OCI-LY7 (cell line): ENCODE results near the gene TMCO1. TPM values are rescaled to one million over a fixed set of nuclear protein-coding genes. Genes with fewer than 3 reads are reported as not detected.
A peak's percentile ranks its signal among the peaks of the same experiment; 100 is the strongest.

Source experiments
- BruUV-seq: library from RNA; stranded (reverse); fragments of 400-500 nt; replicated peaks from 2 replicates; lab custom pipeline; 2021; lab: Mats Ljungman, UMichigan
- CTCF ChIA-PET: fragments of 300-600 bp; sonication (Branson Sonifier 250); formaldehyde crosslinking; loops from one replicate; lab custom pipeline; 2022; ENCODE audit warnings: antibody characterized with exemption; ENCODE audit not compliant: unreplicated experiment; lab: Charles Lee
- POLR2A ChIA-PET: fragments of 300-600 bp; sonication (Branson Sonifier 250); formaldehyde crosslinking; loops from one replicate; lab custom pipeline; 2022; ENCODE audit warnings: antibody characterized with exemption; lab: Charles Lee
- DNase-seq: peaks from one replicate; pipeline ENCODE4 v3.0.0-alpha.2; 2015; ENCODE audit warnings: low spot score
- H2AFZ ChIP-seq: fragments of 200-600 bp; sonication (generic), shearing (Covaris generic); 2 replicates; pipeline ENCODE4 v1.6.1; 2014; ENCODE audit warnings: mild to moderate bottlenecking, antibody characterized with exemption, low read length, moderate library complexity
- H3K27ac ChIP-seq: fragments of 200-600 bp; sonication (generic); 2 replicates; pipeline ENCODE4 v1.5.1; 2014; ENCODE audit warnings: mixed run types, low read depth, mild to moderate bottlenecking, moderate library complexity, low read length, inconsistent platforms; ENCODE audit not compliant: poor library complexity, severe bottlenecking
- H3K36me3 ChIP-seq: fragments of 200-600 bp; sonication (generic); 2 replicates; pipeline ENCODE4 v1.6.1; 2014; ENCODE audit warnings: mild to moderate bottlenecking, antibody characterized with exemption, low read length, moderate library complexity, mixed read lengths; ENCODE audit not compliant: insufficient read depth
- H3K4me1 ChIP-seq: fragments of 200-600 bp; sonication (generic); 2 replicates; pipeline ENCODE4 v1.5.1; 2014; ENCODE audit warnings: mild to moderate bottlenecking, low read length; ENCODE audit not compliant: insufficient read depth, poor library complexity, severe bottlenecking
- H3K4me2 ChIP-seq: fragments of 200-600 bp; sonication (generic); 2 replicates; pipeline ENCODE4 v1.6.1; 2014; ENCODE audit warnings: mild to moderate bottlenecking, low read length
- H3K4me3 ChIP-seq: fragments of 200-600 bp; sonication (generic); 2 replicates; pipeline ENCODE4 v1.5.1; 2014; ENCODE audit warnings: mild to moderate bottlenecking, low read depth, low read length; ENCODE audit not compliant: poor library complexity, severe bottlenecking
- H3K79me2 ChIP-seq: fragments of 200-600 bp; sonication (generic); 2 replicates; pipeline ENCODE4 v1.6.1; 2016; ENCODE audit warnings: low read depth, mild to moderate bottlenecking, low read length, moderate library complexity, mixed read lengths; ENCODE audit not compliant: insufficient read depth
- H3K9me2 ChIP-seq: fragments of 200-600 bp; sonication (generic); 2 replicates; pipeline ENCODE4 v1.6.1; 2016; ENCODE audit warnings: mild to moderate bottlenecking, low read length, mixed read lengths; ENCODE audit not compliant: insufficient read depth
- H3K9me3 ChIP-seq: fragments of 200-600 bp; sonication (generic); 2 replicates; pipeline ENCODE4 v1.6.1; 2014; ENCODE audit warnings: mild to moderate bottlenecking, mixed run types, low read length, mixed read lengths
- H4K20me1 ChIP-seq: fragments of 200-600 bp; sonication (generic); 2 replicates; pipeline ENCODE4 v1.6.1; 2014; ENCODE audit warnings: mild to moderate bottlenecking, antibody characterized with exemption, low read length, moderate library complexity, mixed read lengths; ENCODE audit not compliant: insufficient read depth
- CTCF ChIP-seq: fragments of 200-600 bp; sonication (generic); conservative IDR thresholded peaks from 2 replicates; pipeline ENCODE4 v1.5.1; 2014; ENCODE audit warnings: mild to moderate bottlenecking, antibody characterized with exemption, low read length, moderate library complexity, mixed read lengths
- EZH2phosphoT487 ChIP-seq: fragments of 200-600 bp; sonication (generic); IDR thresholded peaks from 2 replicates; pipeline ENCODE4 v1.6.1; 2018; ENCODE audit warnings: low read depth, borderline replicate concordance, mild to moderate bottlenecking, mixed run types, antibody characterized with exemption, low read length, moderate library complexity, mixed read lengths
- intact Hi-C: fragments of 100-400 bp; cut with micrococcal nuclease; formaldehyde crosslinking; loops from one replicate; pipeline ENCODE4 v1.10.0; 2022; ENCODE audit not compliant: unreplicated experiment
- total RNA-seq, 2 experiments: library from RNA; depleted of rRNA in 1 of 2; stranded (reverse); fragments of >200 nt in 1 of 2; shearing (Covaris generic) in 1 of 2; gene quantifications; 2 replicates each; pipeline ENCODE4 v1.2.3, GENCODE V29; 2014 to 2022

The TMCO1 gene
- total RNA-seq, 2 experiments from 2014 or later, result 22.9 to 44.5 TPM

- ChIA-PET POLR2A (interaction anchor here (0.7 to 2.8 kb wide), 12 partner anchors 8 to 420 kb away, joined by 3 to 22 read pairs (median 4); no protein-coding TSS in a partner anchor), CTCF (interaction anchor here (0.6 to 1.1 kb wide), 2 partner anchors 12 to 97 kb away, joined by 3 read pairs; no protein-coding TSS in a partner anchor)
- Histone ChIP-seq H3K4me3 (peak within 1 kb of the TSS; percentile 68), H3K9me2 (no peaks in the 10 kb centered on the region), H3K4me1 (peaks cover 4% of the 10 kb centered on the region), H2AFZ (peak within 1 kb of the TSS; percentile 95), H3K4me2 (peak within 1 kb of the TSS; percentile 81), H3K27ac (peak within 1 kb of the TSS; percentile 85), H3K36me3 (peaks cover 3% of the 10 kb centered on the region; the same call in 1 of the 2 replicates), H3K79me2 (peaks cover 23% of the 10 kb centered on the region), H3K9me3 (no peaks in the 10 kb centered on the region), H4K20me1 (no peaks in the 10 kb centered on the region)
- BruUV-seq, result no TSS peak
- TF ChIP-seq CTCF (peak; percentile 69), EZH2phosphoT487 (no peak)
- DNase-seq, result peak; percentile 87
- intact Hi-C loops, result loop anchor here (1.0 kb wide), 3 partner anchors 67 to 129 kb away; partner anchors contain the start of genes MGST3 and UCK2
Measured at GRCh38 chr1:165697881-165698760, 70.5 kb downstream of the TMCO1 start, which contains the start of gene ALDH9A1. Gene ALDH9A1 (minus strand): TSS chr1:165698562. CDS start chr1:165698558, 4 bp downstream.

- Histone ChIP-seq H2AFZ (peak overlapping the region; percentile 95; the same call in 1 of the 2 replicates), H3K4me3 (peak overlapping the region; percentile 68), H3K4me1 (peaks cover 4% of the 10 kb centered on the region), H3K27ac (peak overlapping the region; percentile 85), H3K79me2 (peaks cover 23% of the 10 kb centered on the region), H3K4me2 (peak overlapping the region; percentile 81), H3K9me3 (no peaks in the 10 kb centered on the region), H3K36me3 (peaks cover 3% of the 10 kb centered on the region; the same call in 1 of the 2 replicates), H4K20me1 (no peaks in the 10 kb centered on the region), H3K9me2 (no peaks in the 10 kb centered on the region)
- CTCF ChIA-PET, result interaction anchor here (1.1 kb wide), 1 partner anchor 11 kb away, joined by 3 read pairs; no protein-coding TSS in a partner anchor
- intact Hi-C loops, result no loop called here
- DNase-seq, result no peak
- POLR2A ChIA-PET, result interaction anchor here (0.7 to 2.8 kb wide), 10 partner anchors 8 to 131 kb away, joined by 3 to 22 read pairs (median 4); no protein-coding TSS in a partner anchor
- TF ChIP-seq EZH2phosphoT487, result no peak
- no peak; the same call in 1 of the 2 replicates for TF ChIP-seq CTCF
- BruUV-seq, result no TSS peak
Measured at GRCh38 chr1:165697491-165697880, 71.2 kb downstream of the TMCO1 start.
